ENCODE measurements around the gene NAALADL2.

Gene NAALADL2

DNA sequence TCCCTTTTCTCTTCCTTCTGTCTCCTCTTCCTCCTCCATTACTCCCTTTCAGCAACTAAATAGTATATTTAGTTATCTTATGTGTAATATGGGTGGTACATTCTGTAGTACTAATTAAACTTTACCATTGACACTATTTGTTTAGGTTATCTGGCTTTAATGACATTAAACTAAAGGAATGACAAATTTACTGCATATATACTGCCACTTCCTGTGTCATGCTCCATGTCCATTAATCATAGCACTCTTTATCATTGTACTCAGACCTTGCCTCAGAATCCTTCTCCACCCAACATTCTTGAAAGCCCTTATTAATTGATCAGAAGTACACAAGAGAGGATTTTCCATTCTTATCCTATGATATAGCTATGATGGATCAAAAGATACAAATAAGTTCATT, 244.2 kb downstream of the NAALADL2 start:
- no peak for TF ChIP-seq NFIC (IDR thresholded peaks at IDR 0.05)

DNA sequence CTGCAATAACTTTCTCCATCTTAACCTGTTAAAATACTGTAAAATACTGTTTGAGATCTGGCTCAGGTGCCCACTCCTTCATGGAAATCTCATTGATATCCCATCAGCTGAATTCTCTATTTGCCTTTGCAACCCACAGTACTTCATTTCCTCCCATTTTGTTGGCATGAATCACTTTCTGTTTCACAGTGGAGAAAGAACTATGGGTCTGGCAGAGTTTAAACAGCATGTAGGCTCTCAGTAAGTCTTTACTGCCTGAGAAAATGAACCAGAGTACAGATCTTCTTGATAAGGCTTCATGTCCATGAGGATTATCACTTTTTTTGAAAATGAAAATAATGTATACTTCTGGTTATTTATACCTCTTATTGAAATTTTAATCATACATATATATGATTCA, 245.9 kb downstream of the NAALADL2 start:
- TF ChIP-seq ZBTB7A (IDR thresholded peaks at IDR 0.05; ENCODE audit: low read depth) = no peak
- TF ChIP-seq MAX (IDR thresholded peaks at IDR 0.05) = no peak
- TF ChIP-seq YY1 (IDR thresholded peaks at IDR 0.05; ENCODE audit: low read depth) = no peak
- TF ChIP-seq TCF12 (IDR thresholded peaks at IDR 0.05; ENCODE audit: low read depth) = no peak
- no peak for TF ChIP-seq CEBPB (IDR thresholded peaks at IDR 0.05)
- no peak for TF ChIP-seq REST (IDR thresholded peaks at IDR 0.05; ENCODE audit: low read depth)
- no peak for TF ChIP-seq CREB1 (IDR thresholded peaks at IDR 0.05; ENCODE audit: low read depth)
- no peak for TF ChIP-seq NFIC (IDR thresholded peaks at IDR 0.05)

- TF ChIP-seq EP300 (IDR thresholded peaks at IDR 0.05; ENCODE audit: borderline replicate concordance) (no peak), ZBTB7A (IDR thresholded peaks at IDR 0.05; ENCODE audit: low read depth) (no peak), YY1 (IDR thresholded peaks at IDR 0.05; ENCODE audit: low read depth) (no peak), TEAD4 (IDR thresholded peaks at IDR 0.05) (no peak), CREB1 (IDR thresholded peaks at IDR 0.05; ENCODE audit: low read depth) (no peak), CEBPB (IDR thresholded peaks at IDR 0.05) (no peak), TAF1 (IDR thresholded peaks at IDR 0.05; ENCODE audit: low read depth) (no peak), EGR1 (IDR thresholded peaks at IDR 0.05) (no peak)
These were observed 248.1 kb downstream of the NAALADL2 start for GRCh38 chr3:175107231-175107630.

GRCh38 chr3:175107995-175108394, 248.9 kb downstream of the NAALADL2 start:
- TF ChIP-seq REST (IDR thresholded peaks at IDR 0.05; ENCODE audit: low read depth) = no peak
- TF ChIP-seq EP300 (IDR thresholded peaks at IDR 0.05; ENCODE audit: borderline replicate concordance) = no peak

GRCh38 chr3:175108613-175109151, 249.5 kb downstream of the NAALADL2 start:
- TF ChIP-seq EGR1 (IDR thresholded peaks at IDR 0.05) (no peak), FOXM1 (IDR thresholded peaks at IDR 0.05; ENCODE audit: borderline replicate concordance, low read depth) (no peak), NFIC (IDR thresholded peaks at IDR 0.05) (no peak), EP300 (IDR thresholded peaks at IDR 0.05; ENCODE audit: borderline replicate concordance) (no peak), TCF12 (IDR thresholded peaks at IDR 0.05; ENCODE audit: low read depth) (no peak), CREB1 (IDR thresholded peaks at IDR 0.05; ENCODE audit: low read depth) (no peak), USF1 (IDR thresholded peaks at IDR 0.05) (no peak), TEAD4 (IDR thresholded peaks at IDR 0.05) (no peak), MAX (IDR thresholded peaks at IDR 0.05) (no peak)

DNA sequence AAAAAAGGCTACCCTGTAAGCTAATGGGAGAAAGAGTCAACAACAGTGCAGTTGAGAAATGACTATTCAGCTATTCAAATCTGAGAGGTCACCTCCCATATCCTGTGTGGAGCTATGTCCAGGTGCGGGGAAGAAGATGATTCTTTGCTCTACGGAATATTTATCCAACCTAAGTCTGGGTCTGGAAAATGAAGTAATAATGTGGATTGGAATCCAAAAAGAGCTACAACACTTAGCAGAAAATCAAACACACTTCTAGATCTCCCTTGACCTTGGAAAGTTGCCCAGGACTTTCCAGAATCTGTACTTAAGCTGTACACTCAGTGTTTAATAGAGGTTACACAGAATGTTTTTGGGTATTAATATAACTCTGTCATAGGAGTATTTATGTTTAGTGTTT, 251.9 kb downstream of the NAALADL2 start:
- TF ChIP-seq TAF1 (IDR thresholded peaks at IDR 0.05; ENCODE audit: low read depth) = no peak
- TF ChIP-seq CREB1 (IDR thresholded peaks at IDR 0.05; ENCODE audit: low read depth) = no peak
- TF ChIP-seq TEAD4 (IDR thresholded peaks at IDR 0.05) = no peak
- no peak for TF ChIP-seq REST (IDR thresholded peaks at IDR 0.05; ENCODE audit: low read depth)
- TF ChIP-seq EGR1 (IDR thresholded peaks at IDR 0.05) = no peak
- no peak for TF ChIP-seq FOXM1 (IDR thresholded peaks at IDR 0.05; ENCODE audit: borderline replicate concordance, low read depth)
- no peak for TF ChIP-seq YY1 (IDR thresholded peaks at IDR 0.05; ENCODE audit: low read depth)
